Measurements from ENCODE around the gene TPD52L1.

GRCh38 chr6:125198398-125198937, 44.9 kb downstream of the TPD52L1 start:
- no peak for TF ChIP-seq POLR2A (IDR thresholded peaks at IDR 0.05; ENCODE audit: low read depth, low read length)
- TF ChIP-seq POLR2AphosphoS5 (IDR thresholded peaks at IDR 0.05; ENCODE audit: insufficient read depth, low read depth, low read length), result no peak
- no peak for TF ChIP-seq CTCF (IDR thresholded peaks at IDR 0.05; ENCODE audit: extremely low read depth in 1 of 2, insufficient read depth in 1 of 2, low read depth in 1 of 2, low read length in 2 of 2)

Measured in endothelial cell of umbilical vein (primary cell).